Kidney (tissue), 14 donors: ENCODE measurements around the gene C8A. TPM values are rescaled to one million over a fixed set of nuclear protein-coding genes. Genes with fewer than 3 reads are reported as not detected.

Source experiments
- DNase-seq, 5 donors: peaks; one replicate each; pipeline ENCODE4 v3.0.0-alpha.2; 2013 to 2020
- FAIRE-seq: peaks from 2 replicates; lab custom pipeline; 2012; peaks lifted over from hg19 to GRCh38; lab: Jason Lieb, UNC
- H3K27ac ChIP-seq, 2 donors: one replicate each; pipeline ENCODE4 v1.7.0; 2013; ENCODE audit warnings: low read depth in 2 of 2, low read length in 2 of 2, inconsistent platforms in 1 of 2
- H3K27me3 ChIP-seq: one replicate; pipeline ENCODE4 v1.7.1; 2013; ENCODE audit warnings: low read length, inconsistent platforms; ENCODE audit not compliant: control insufficient read depth, insufficient read depth
- H3K36me3 ChIP-seq, 3 donors: one replicate each; pipeline versions ENCODE4 v1.7.0 to v1.7.1; 2013; ENCODE audit warnings: low read length in 3 of 3, control low read depth in 1 of 3, inconsistent platforms in 1 of 3; ENCODE audit not compliant: insufficient read depth in 3 of 3, control insufficient read depth in 2 of 3
- H3K4me1 ChIP-seq, 3 donors: one replicate each; pipeline versions ENCODE4 v1.7.0 to v1.7.1; 2013; ENCODE audit warnings: low read length in 3 of 3, inconsistent platforms in 1 of 3, low read depth in 1 of 3; ENCODE audit not compliant: control insufficient read depth in 2 of 3, insufficient read depth in 2 of 3
- H3K4me3 ChIP-seq, 3 donors: one replicate each; pipeline versions ENCODE4 v1.7.0 to v1.8.1; 2013; ENCODE audit warnings: low read length in 3 of 3, control low read depth in 1 of 3, inconsistent platforms in 1 of 3
- H3K9ac ChIP-seq, 3 donors: one replicate each; pipeline versions ENCODE4 v1.7.0 to v1.7.1; 2013; ENCODE audit warnings: low read length in 3 of 3, control low read depth in 1 of 3, inconsistent platforms in 1 of 3
- H3K9me3 ChIP-seq, 3 donors: one replicate each; pipeline versions ENCODE4 v1.7.0 to v1.7.1; 2013; ENCODE audit warnings: low read length in 3 of 3, control low read depth in 1 of 3, inconsistent platforms in 1 of 3; ENCODE audit not compliant: control insufficient read depth in 2 of 3, insufficient read depth in 1 of 3
- intact Hi-C: fragments of 100-400 bp; cut with DNase I; formaldehyde crosslinking; loops from one replicate; pipeline ENCODE4 v1.11.1; 2022
- polyA plus RNA-seq: library from polyadenylated mRNA; stranded (reverse); fragments of 350-450 nt; fragmentation: Illumina TruSeq; extraction: RNeasy Lipid Tissue Mini Kit (QIAGEN cat#74804); gene quantifications from one replicate; pipeline ENCODE4 v1.2.3, GENCODE V29; 2014; ENCODE audit warnings: low read depth, low replicate concordance; ENCODE audit not compliant: insufficient read depth
- total RNA-seq: library from RNA; stranded (reverse); fragmentation: NEBNext Ultra II Directional; extraction: Animal tissue kit (Norgen Biotek cat#: 25700); gene quantifications from one replicate; pipeline ENCODE4 v1.2.1, GENCODE V29; 2021
- TF ChIP-seq, protein P1 (sequence below): IDR thresholded peaks from 3 replicates; pipeline ENCODE4 v1.5.1; 2012; ENCODE audit warnings: mild to moderate bottlenecking, moderate library complexity, borderline replicate concordance; ENCODE audit not compliant: insufficient read depth; ENCODE audit errors: extremely low read depth
- donor health status: control.
- donor health status: control.
- donor health status: control.
- donor health status: control.
- donor health status: control.
- donor health status: DM: yes; HTN: yes; CAD: no.
- donor health status: Normal renal cell carcinoma (clear cell type).

Gene C8A
- total and polyA plus RNA-seq, 2 donors from 2014 or later = 0.09 TPM; not detected in 1

DNA sequence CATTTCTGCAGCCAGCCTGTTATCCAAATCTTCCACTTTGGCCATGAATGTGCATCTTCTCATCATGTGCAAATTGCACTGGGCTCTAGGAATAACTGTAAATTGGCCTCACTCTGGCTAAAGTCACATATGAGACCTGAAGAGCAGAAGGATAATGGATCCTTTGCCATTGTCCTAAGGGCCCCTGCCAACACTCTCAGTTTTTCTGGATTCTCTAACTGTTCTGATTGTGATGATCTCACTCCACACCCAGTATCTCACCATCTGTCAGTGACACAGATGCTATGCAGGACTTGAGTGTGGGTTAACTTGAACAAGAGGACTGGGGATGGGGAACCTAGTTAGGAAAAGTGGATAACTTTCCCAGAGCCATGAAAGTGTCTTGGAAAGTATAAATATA, 26.9 kb upstream of the C8A start:
- DNase-seq (no peak), FAIRE-seq (no peak)
- Histone ChIP-seq H3K9me3 (no peaks in the 10 kb centered on the region), H3K4me1 (no peaks in the 10 kb centered on the region), H3K9ac (no peak overlapping the region), H3K36me3 (no peaks in the 10 kb centered on the region), H3K27ac (no peak overlapping the region), H3K4me3 (no peak overlapping the region), H3K27me3 (no peaks in the 10 kb centered on the region)
- intact Hi-C loops = no loop called here
- TF ChIP-seq, protein P1, sequence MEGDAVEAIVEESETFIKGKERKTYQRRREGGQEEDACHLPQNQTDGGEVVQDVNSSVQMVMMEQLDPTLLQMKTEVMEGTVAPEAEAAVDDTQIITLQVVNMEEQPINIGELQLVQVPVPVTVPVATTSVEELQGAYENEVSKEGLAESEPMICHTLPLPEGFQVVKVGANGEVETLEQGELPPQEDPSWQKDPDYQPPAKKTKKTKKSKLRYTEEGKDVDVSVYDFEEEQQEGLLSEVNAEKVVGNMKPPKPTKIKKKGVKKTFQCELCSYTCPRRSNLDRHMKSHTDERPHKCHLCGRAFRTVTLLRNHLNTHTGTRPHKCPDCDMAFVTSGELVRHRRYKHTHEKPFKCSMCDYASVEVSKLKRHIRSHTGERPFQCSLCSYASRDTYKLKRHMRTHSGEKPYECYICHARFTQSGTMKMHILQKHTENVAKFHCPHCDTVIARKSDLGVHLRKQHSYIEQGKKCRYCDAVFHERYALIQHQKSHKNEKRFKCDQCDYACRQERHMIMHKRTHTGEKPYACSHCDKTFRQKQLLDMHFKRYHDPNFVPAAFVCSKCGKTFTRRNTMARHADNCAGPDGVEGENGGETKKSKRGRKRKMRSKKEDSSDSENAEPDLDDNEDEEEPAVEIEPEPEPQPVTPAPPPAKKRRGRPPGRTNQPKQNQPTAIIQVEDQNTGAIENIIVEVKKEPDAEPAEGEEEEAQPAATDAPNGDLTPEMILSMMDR = no peak

DNA sequence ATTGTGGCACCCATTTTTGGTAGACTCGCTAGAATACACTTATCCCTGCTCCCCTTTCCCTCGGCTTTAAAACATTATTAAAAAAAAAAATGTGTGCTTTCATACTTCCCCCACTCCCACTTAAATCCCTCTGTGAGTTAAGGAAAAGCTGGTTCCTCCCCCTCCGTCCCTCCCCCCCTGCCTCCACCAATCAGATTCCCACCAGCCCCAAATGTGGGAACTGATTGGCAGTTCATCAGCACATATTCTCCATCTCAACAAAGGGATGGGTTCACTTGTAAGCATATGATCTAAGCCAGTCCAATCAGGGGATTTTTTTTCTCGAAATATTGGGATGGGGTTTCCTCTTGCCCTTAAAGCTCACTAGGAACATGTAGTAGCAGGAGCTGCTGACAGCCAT, 24.5 kb upstream of the C8A start:
- no peaks in the 10 kb centered on the region for H3K36me3 ChIP-seq
- TF ChIP-seq, protein P1 = no peak
- intact Hi-C loops = no loop called here
- H3K9ac ChIP-seq = no peak overlapping the region
- H3K4me1 ChIP-seq = no peaks in the 10 kb centered on the region
- H3K27me3 ChIP-seq = no peaks in the 10 kb centered on the region
- H3K4me3 ChIP-seq = no peak overlapping the region
- DNase-seq (no peak), FAIRE-seq (no peak)
- no peaks in the 10 kb centered on the region for H3K9me3 ChIP-seq
- H3K27ac ChIP-seq = no peak overlapping the region

DNA sequence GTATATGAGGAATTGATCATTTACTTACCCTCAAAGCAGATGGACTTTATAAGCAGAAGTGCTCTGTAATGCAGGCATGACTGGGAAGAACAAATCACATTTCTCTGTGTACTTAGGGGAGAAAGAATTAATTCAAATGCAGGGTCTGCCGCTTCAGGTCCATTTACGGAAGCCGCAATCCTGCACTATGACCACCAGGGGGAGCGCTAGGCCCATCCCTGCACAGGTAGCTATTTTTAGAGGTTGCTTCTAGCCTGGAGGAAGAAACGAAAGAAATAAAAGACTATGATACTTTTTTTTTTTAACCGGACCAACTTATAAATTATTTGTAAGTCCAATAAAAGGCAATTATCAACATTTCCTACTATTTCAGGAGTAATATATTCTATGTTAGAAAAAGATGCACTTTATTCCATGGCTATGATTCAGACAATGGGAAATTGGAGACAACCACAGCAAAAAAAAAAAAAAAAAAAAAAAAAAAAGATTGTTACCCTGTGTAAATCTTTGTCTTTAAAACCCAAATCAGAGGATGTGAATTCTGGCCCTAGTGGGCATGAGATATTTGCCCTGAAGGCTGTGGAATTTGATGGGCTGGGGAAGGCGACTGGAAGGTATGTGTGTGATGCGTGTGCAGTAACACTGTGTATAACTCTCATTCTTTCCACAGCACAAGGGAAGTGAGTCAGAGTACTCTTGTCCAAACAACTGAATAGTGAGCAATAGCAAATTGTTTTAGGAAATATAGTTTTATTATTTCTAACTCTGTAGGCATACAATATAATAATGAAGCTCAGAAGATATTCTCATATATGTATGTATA, 22.5 kb upstream of the C8A start:
- intact Hi-C loops = no loop called here

More for the DNA sequence above, 22.5 kb upstream of the C8A start:
- TF ChIP-seq, protein P1 = peak; percentile 97
- Histone ChIP-seq H3K9ac (no peak overlapping the region), H3K4me1 (no peaks in the 10 kb centered on the region), H3K4me3 (no peak overlapping the region), H3K27ac (no peak overlapping the region), H3K36me3 (no peaks in the 10 kb centered on the region), H3K27me3 (no peaks in the 10 kb centered on the region), H3K9me3 (no peaks in the 10 kb centered on the region)
- DNase-seq = peak in 4 of 5 donors; percentile 84 to 93 (median 86)
- FAIRE-seq = peak; percentile 97
